ENCODE results near the gene HEXIM2.

GRCh38 chr17:45132320-45132571 is 29.4 kb upstream of the HEXIM2 start, which contains the start of gene PLCD3:
- no peak for TF ChIP-seq POLR2AphosphoS5 (IDR thresholded peaks at IDR 0.05)
- no peak for TF ChIP-seq CTCF (IDR thresholded peaks at IDR 0.05)
